Stimulated activated CD8-positive, alpha-beta memory T cell treated with anti-CD3 and anti-CD28 coated beads, Interleukin-15, amount 100 ng/mL, for 24 hours (primary cell): ENCODE results near the gene MAP7D3.
"Not testable (repeated sequence)": the region's sequence is repeated elsewhere in the genome, so short reads cannot be mapped to it uniquely, and the experiment has no call there.

Experiments used
- DNase-seq: peaks from one replicate; pipeline ENCODE4 v3.0.0-alpha.2; 2020; ENCODE audit warnings: low read depth

The MAP7D3 gene

GRCh38 chrX:136250191-136251040 lies 784 bp downstream of the MAP7D3 start:
- peak; percentile 2 for DNase-seq

- no peak for DNase-seq
Measured at GRCh38 chrX:136246201-136246600, 5.0 kb downstream of the MAP7D3 start.

GRCh38 chrX:136237849-136238248 lies 13.4 kb downstream of the MAP7D3 start:
- DNase-seq: not testable (repeated sequence)

GRCh38 chrX:136237074-136237473 lies 14.1 kb downstream of the MAP7D3 start:
- no peak for DNase-seq

GRCh38 chrX:136228839-136229207 lies 22.4 kb downstream of the MAP7D3 start:
- no peak for DNase-seq

GRCh38 chrX:136227948-136228838 lies 23.0 kb downstream of the MAP7D3 start:
- no peak for DNase-seq

- no peak for DNase-seq
Measured at GRCh38 chrX:136227074-136227473, 24.1 kb downstream of the MAP7D3 start.

- DNase-seq: no peak
Measured at GRCh38 chrX:136221851-136222513, 29.2 kb downstream of the MAP7D3 start.

GRCh38 chrX:136220951-136221350 lies 30.2 kb downstream of the MAP7D3 start:
- no peak for DNase-seq

- DNase-seq: no peak
Measured at GRCh38 chrX:136220540-136220939, 30.7 kb downstream of the MAP7D3 start.

- DNase-seq: no peak
Measured at GRCh38 chrX:136219893-136220292, 31.3 kb downstream of the MAP7D3 start.

GRCh38 chrX:136215559-136215958 lies 35.6 kb downstream of the MAP7D3 start:
- DNase-seq: no peak

- no peak for DNase-seq
Measured at GRCh38 chrX:136214551-136214950, 36.6 kb downstream of the MAP7D3 start.

- no peak for DNase-seq
Measured at GRCh38 chrX:136212557-136213111, 38.6 kb downstream of the MAP7D3 start.

- DNase-seq: no peak
Measured at GRCh38 chrX:136211766-136212556, 39.2 kb downstream of the MAP7D3 start.

- DNase-seq: no peak
Measured at GRCh38 chrX:136210806-136211205, 40.4 kb downstream of the MAP7D3 start.

GRCh38 chrX:136210243-136210642 lies 41.0 kb downstream of the MAP7D3 start:
- DNase-seq: no peak

GRCh38 chrX:136209751-136210150 lies 41.4 kb downstream of the MAP7D3 start:
- no peak for DNase-seq

GRCh38 chrX:136209016-136209738 lies 42.0 kb downstream of the MAP7D3 start:
- no peak for DNase-seq

- DNase-seq: no peak
Measured at GRCh38 chrX:136207546-136207945, 43.7 kb downstream of the MAP7D3 start.

GRCh38 chrX:136206916-136207315 lies 44.3 kb downstream of the MAP7D3 start:
- DNase-seq: no peak
